Stomach (tissue), 4 donors: ENCODE data around the gene TTLL11.

Experiments
- CTCF ChIP-seq, 7 experiments: fragments of 450-650 bp in 4 of 7; fragments of 200-600 bp in 3 of 7; sonication (generic) in 3 of 7; IDR thresholded peaks; one replicate each; pipeline ENCODE4 v1.5.1; 2016 to 2019; ENCODE audit warnings: antibody characterized with exemption in 7 of 7, control low read depth in 2 of 7, mild to moderate bottlenecking in 1 of 7
- EP300 ChIP-seq: sonication (generic); formaldehyde crosslinking; IDR thresholded peaks from one replicate; pipeline ENCODE4 v1.6.1; 2017; ENCODE audit warnings: antibody characterized with exemption

GRCh38 chr9:121972501-121972981 lies 120.6 kb downstream of the TTLL11 start:
- TF ChIP-seq CTCF (IDR thresholded peaks at IDR 0.05), result no peak
- TF ChIP-seq EP300, result no peak
